B cell (primary cell): Measurements from ENCODE around the gene ALOXE3. TPM values are rescaled to one million over a fixed set of nuclear protein-coding genes. Genes with fewer than 3 reads are reported as not detected.
A peak's percentile ranks its signal among the peaks of the same experiment; 100 is the strongest.

Experiments used
- ATAC-seq: fragments of 200-7000 bp; cut with Tn5 transposase; one replicate; pipeline ENCODE4 v1.10.0; 2021; ENCODE audit warnings: low read depth, mild to moderate bottlenecking, moderate number of reproducible peaks, moderate library complexity
- CTCF ChIA-PET: fragments of 350-600 bp; sonication (Branson Sonifier 250); formaldehyde crosslinking; loops from one replicate; lab custom pipeline; 2021; ENCODE audit warnings: antibody characterized with exemption, inconsistent platforms; lab: Charles Lee
- POLR2A ChIA-PET: fragments of 350-600 bp; sonication (Branson Sonifier 250); formaldehyde crosslinking; loops from one replicate; lab custom pipeline; 2021; ENCODE audit warnings: antibody characterized with exemption; lab: Charles Lee
- DNase-seq: peaks from one replicate; pipeline ENCODE4 v3.0.0; 2013
- H2AFZ ChIP-seq: 2 replicates; pipeline ENCODE4 v1.6.1; 2012; ENCODE audit warnings: mild to moderate bottlenecking, low read depth, low read length; ENCODE audit not compliant: insufficient read depth, poor library complexity, severe bottlenecking
- H3K27ac ChIP-seq, 2 donors: 1 replicate in 1 of 2; 2 replicates in 1 of 2; pipeline ENCODE4 v1.5.1; 2012 to 2013; ENCODE audit warnings: low read length in 2 of 2, mild to moderate bottlenecking in 2 of 2, moderate library complexity in 1 of 2
- H3K27me3 ChIP-seq, 4 experiments: fragments of 200-600 bp in 1 of 4; sonication (generic) in 1 of 4; replicated peaks in 1 of 4; 1 replicate in 2 of 4; 2 replicates in 2 of 4; pipeline versions ENCODE4 v1.6.1 to v1.7.0; 2013 to 2016; ENCODE audit warnings: low read length in 3 of 4, mild to moderate bottlenecking in 2 of 4, mixed read lengths in 1 of 4, moderate library complexity in 1 of 4; ENCODE audit not compliant: insufficient read depth in 4 of 4, control insufficient read depth in 3 of 4; ENCODE audit errors: control extremely low read depth in 1 of 4
- H3K36me3 ChIP-seq, 2 experiments: replicated peaks in 1 of 2; 1 replicate in 1 of 2; 2 replicates in 1 of 2; pipeline versions ENCODE4 v1.6.1 to v1.7.1; 2013; ENCODE audit warnings: low read length in 1 of 2; ENCODE audit not compliant: insufficient read depth in 2 of 2, control insufficient read depth in 1 of 2; ENCODE audit errors: control extremely low read depth in 1 of 2, extremely low read depth in 1 of 2
- H3K4me1 ChIP-seq, 2 donors: fragments of 200-600 bp in 1 of 2; sonication (generic) in 1 of 2; 1 replicate in 1 of 2; 2 replicates in 1 of 2; pipeline versions ENCODE4 v1.5.1 to v1.6.1; 2013 to 2017; ENCODE audit warnings: low read length in 2 of 2; ENCODE audit not compliant: control insufficient read depth in 2 of 2, insufficient read depth in 2 of 2
- H3K4me2 ChIP-seq: replicated peaks from 2 replicates; pipeline ENCODE3; 2012; ENCODE audit warnings: mild to moderate bottlenecking, low read depth, low read length; ENCODE audit not compliant: poor library complexity, severe bottlenecking
- H3K4me3 ChIP-seq, 5 experiments: fragments of 200-600 bp in 1 of 5; sonication (generic) in 1 of 5; 1 replicate in 3 of 5; 2 replicates in 2 of 5; pipeline versions ENCODE4 v1.5.1 to v1.7.0; 2011 to 2016; ENCODE audit warnings: low read length in 4 of 5, mild to moderate bottlenecking in 4 of 5, low read depth in 2 of 5, control low read depth in 1 of 5, moderate library complexity in 1 of 5; ENCODE audit not compliant: insufficient read depth in 1 of 5; ENCODE audit errors: control extremely low read depth in 1 of 5, extremely low read depth in 1 of 5
- H3K79me2 ChIP-seq: fragments of 200-600 bp; sonication (generic); one replicate; pipeline ENCODE4 v1.6.0; 2016; ENCODE audit warnings: low read length; ENCODE audit not compliant: control insufficient read depth, insufficient read depth
- H3K9ac ChIP-seq: fragments of 200-600 bp; sonication (generic); 2 replicates; pipeline ENCODE4 v1.6.1; 2017; ENCODE audit warnings: mild to moderate bottlenecking, low read length, moderate library complexity
- H3K9me3 ChIP-seq, 3 donors: one replicate each; pipeline versions ENCODE4 v1.6.1 to v1.7.1; 2013; ENCODE audit warnings: low read length in 2 of 3; ENCODE audit not compliant: control insufficient read depth in 2 of 3, insufficient read depth in 1 of 3; ENCODE audit errors: control extremely low read depth in 1 of 3
- H4K20me1 ChIP-seq: 2 replicates; pipeline ENCODE4 v1.6.0; 2012; ENCODE audit warnings: mild to moderate bottlenecking, low read length; ENCODE audit not compliant: insufficient read depth, control insufficient read depth, poor library complexity, severe bottlenecking
- H3K27ac Mint-ChIP-seq: one replicate; pipeline ENCODE4 v1.8.0; 2021; ENCODE audit warnings: mixed read lengths
- H3K27me3 Mint-ChIP-seq: one replicate; pipeline ENCODE4 v1.8.0; 2021; ENCODE audit warnings: mixed read lengths
- H3K4me1 Mint-ChIP-seq: one replicate; pipeline ENCODE4 v1.8.0; 2021; ENCODE audit warnings: mixed read lengths
- H3K4me3 Mint-ChIP-seq: one replicate; pipeline ENCODE4 v1.8.0; 2021; ENCODE audit warnings: mixed read lengths
- H3K9me3 Mint-ChIP-seq: one replicate; pipeline ENCODE4 v1.8.0; 2022; ENCODE audit warnings: mixed read lengths; ENCODE audit not compliant: insufficient read depth
- EZH2 ChIP-seq: IDR thresholded peaks from 2 replicates; pipeline ENCODE4 v1.6.1; 2012; ENCODE audit warnings: borderline replicate concordance, low read depth, mild to moderate bottlenecking, moderate library complexity, low read length; ENCODE audit not compliant: insufficient read depth, poor library complexity, severe bottlenecking
- WGBS: methylation state at CpG from one replicate; pipeline ENCODE4 v1.1.5; 2013; ENCODE audit warnings: missing lambda C conversion rate; ENCODE audit not compliant: insufficient coverage; 5-methylcytosine and 5-hydroxymethylcytosine counted together
- intact Hi-C: fragments of 100-400 bp; cut with micrococcal nuclease; formaldehyde crosslinking; loops from one replicate; pipeline ENCODE4 v1.10.0; 2022
- polyA minus RNA-seq: library from RNA; depleted of rRNA, polyadenylated mRNA; stranded (reverse); fragments of >200 nt; gene quantifications from 2 replicates; pipeline ENCODE4 v1.2.3, GENCODE V29; 2012
- polyA plus RNA-seq: library from polyadenylated mRNA; depleted of rRNA; stranded (reverse); fragments of >200 nt; gene quantifications from 2 replicates; pipeline ENCODE4 v1.2.3, GENCODE V29; 2012
- total RNA-seq, 2 donors: library from RNA; stranded (reverse); fragments of 120-200 nt in 1 of 2; gene quantifications; 1 replicate in 1 of 2; 2 replicates in 1 of 2; pipeline versions ENCODE4 v1.2.3 to v1.2.4, GENCODE V29; 2013 to 2022
- TF ChIP-seq, protein P1 (sequence below): fragments of 200-600 bp; IDR thresholded peaks from one replicate; pipeline ENCODE4 v1.8.0; 2022; ENCODE audit warnings: antibody characterized with exemption, mild to moderate bottlenecking

The ALOXE3 gene
- total RNA-seq (not detected in 2 replicates), polyA plus RNA-seq (0.04 TPM in 1 of 2 replicates, not detected in the other), polyA minus RNA-seq (not detected in 2 replicates)
- total RNA-seq (2013) = not detected

DNA sequence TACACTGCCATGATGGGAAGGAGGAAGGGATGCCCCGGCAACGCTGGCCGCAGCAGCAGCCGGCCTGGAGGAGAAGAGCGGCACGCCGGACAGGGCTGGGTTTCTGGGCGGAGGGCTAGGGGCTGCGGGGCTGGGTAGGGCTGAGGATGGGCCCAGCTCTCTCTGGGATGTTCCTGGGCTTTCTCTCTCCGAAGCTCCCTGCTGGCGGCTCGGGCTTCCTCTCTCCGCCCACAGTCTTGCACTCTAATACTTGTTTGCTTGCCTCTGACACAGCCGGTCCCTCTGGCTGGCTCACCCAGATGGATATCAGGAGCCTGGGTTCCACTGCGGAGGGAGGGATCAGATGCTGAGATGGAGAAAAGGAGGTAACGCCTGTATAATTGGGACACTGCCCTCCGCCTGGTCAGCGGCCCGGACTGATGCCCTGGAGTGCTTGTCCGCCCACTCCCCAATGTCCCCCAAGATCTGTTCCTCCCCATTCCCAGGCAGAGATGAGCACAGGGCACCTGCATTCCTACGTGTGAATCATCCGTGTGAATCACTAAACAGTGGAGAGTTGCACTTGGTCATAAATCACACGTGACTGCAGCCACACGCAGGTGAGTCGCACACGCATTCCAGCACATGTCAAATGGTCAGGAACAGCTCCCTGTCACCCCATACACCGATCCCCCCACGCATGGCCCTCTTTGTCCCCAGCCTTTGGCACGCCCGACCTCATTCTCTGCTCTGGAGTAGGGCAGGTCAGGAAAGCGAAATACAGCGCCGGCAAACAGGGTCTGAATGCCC, at the start of gene ALOXE3:
Gene ALOXE3 (minus strand): TSS at position 535 of the 789 bp plus-strand sequence. CDS start 524 bp downstream, at position 11.
- Mint-ChIP-seq H3K4me3 (peak within 1 kb of the TSS; percentile 94), H3K9me3 (no peaks in the 10 kb centered on the region), H3K27me3 (peaks cover 56% of the 10 kb centered on the region), H3K27ac (peak within 1 kb of the TSS; percentile 98), H3K4me1 (peaks cover 48% of the 10 kb centered on the region)
- peak within 1 kb of the TSS; percentile 91 for H3K4me2 ChIP-seq
- H3K79me2 ChIP-seq = no peaks in the 10 kb centered on the region
- peak; percentile 48 for DNase-seq
- peaks cover 45 to 53% of the 10 kb centered on the region in 2 donors for H3K4me1 ChIP-seq
- intact Hi-C loops = loop anchor here (1.0 to 5.0 kb wide), 5 partner anchors 27 to 183 kb away; no protein-coding TSS in a partner anchor
- H2AFZ ChIP-seq = peak within 1 kb of the TSS; percentile 77
- 1% methylated on average over 31 of the region's 33 CpGs for WGBS
- peak within 1 kb of the TSS; percentile 61 to 85 (median 69) for H3K4me3 ChIP-seq
- CTCF ChIA-PET = interaction anchor here (0.6 to 20.5 kb wide), 18 partner anchors 9 to 183 kb away, joined by 3 to 360 read pairs (median 12); partner anchors contain the start of genes AURKB, BORCS6, CTC1 and PER1
- TF ChIP-seq, protein P1, sequence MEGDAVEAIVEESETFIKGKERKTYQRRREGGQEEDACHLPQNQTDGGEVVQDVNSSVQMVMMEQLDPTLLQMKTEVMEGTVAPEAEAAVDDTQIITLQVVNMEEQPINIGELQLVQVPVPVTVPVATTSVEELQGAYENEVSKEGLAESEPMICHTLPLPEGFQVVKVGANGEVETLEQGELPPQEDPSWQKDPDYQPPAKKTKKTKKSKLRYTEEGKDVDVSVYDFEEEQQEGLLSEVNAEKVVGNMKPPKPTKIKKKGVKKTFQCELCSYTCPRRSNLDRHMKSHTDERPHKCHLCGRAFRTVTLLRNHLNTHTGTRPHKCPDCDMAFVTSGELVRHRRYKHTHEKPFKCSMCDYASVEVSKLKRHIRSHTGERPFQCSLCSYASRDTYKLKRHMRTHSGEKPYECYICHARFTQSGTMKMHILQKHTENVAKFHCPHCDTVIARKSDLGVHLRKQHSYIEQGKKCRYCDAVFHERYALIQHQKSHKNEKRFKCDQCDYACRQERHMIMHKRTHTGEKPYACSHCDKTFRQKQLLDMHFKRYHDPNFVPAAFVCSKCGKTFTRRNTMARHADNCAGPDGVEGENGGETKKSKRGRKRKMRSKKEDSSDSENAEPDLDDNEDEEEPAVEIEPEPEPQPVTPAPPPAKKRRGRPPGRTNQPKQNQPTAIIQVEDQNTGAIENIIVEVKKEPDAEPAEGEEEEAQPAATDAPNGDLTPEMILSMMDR = no peak
- TF ChIP-seq EZH2 = no peak
- POLR2A ChIA-PET = interaction anchor here (1.1 to 3.1 kb wide), 7 partner anchors 27 to 105 kb away, joined by 3 to 23 read pairs (median 13); partner anchors contain the start of gene VAMP2
- peaks cover 0 to 14% (median 0%) of the 10 kb centered on the region in 3 donors for H3K9me3 ChIP-seq
- peaks cover 0 to 70% (median 45%) of the 10 kb centered on the region in 4 experiments for H3K27me3 ChIP-seq
- peak; percentile 0 for ATAC-seq
- H4K20me1 ChIP-seq = peaks cover 13% of the 10 kb centered on the region
- H3K27ac ChIP-seq = peak within 1 kb of the TSS; percentile 13 to 34
- H3K9ac ChIP-seq = peak within 1 kb of the TSS; percentile 72
- no peaks in the 10 kb centered on the region for H3K36me3 ChIP-seq
